Nephron progenitor cell (in vitro differentiated cells): ENCODE data around the gene SAA4.

ENCODE experiments used
- DNase-seq: peaks from one replicate; pipeline ENCODE4 v3.0.0; 2021
- H3K27ac Mint-ChIP-seq: 2 replicates; pipeline ENCODE4 v1.8.0; 2021; ENCODE audit warnings: mild to moderate bottlenecking, moderate library complexity, mixed read lengths
- H3K27me3 Mint-ChIP-seq: 2 replicates; pipeline ENCODE4 v1.8.0; 2021; ENCODE audit warnings: mild to moderate bottlenecking, low read depth, mixed read lengths; ENCODE audit not compliant: poor library complexity
- H3K36me3 Mint-ChIP-seq: 2 replicates; pipeline ENCODE4 v1.8.0; 2021; ENCODE audit warnings: low read depth, mixed read lengths
- H3K4me1 Mint-ChIP-seq: 2 replicates; pipeline ENCODE4 v1.8.0; 2021; ENCODE audit warnings: mixed read lengths
- H3K4me3 Mint-ChIP-seq: 2 replicates; pipeline ENCODE4 v1.8.0; 2021; ENCODE audit warnings: mild to moderate bottlenecking, moderate library complexity, mixed read lengths
- H3K9me3 Mint-ChIP-seq: 2 replicates; pipeline ENCODE4 v1.8.0; 2021; ENCODE audit warnings: mild to moderate bottlenecking, moderate library complexity, mixed read lengths
- CTCF ChIP-seq: fragments of 200-600 bp; sonication (generic); IDR thresholded peaks from 2 replicates; pipeline ENCODE4 v1.5.0; 2021; ENCODE audit warnings: antibody characterized with exemption

The SAA4 gene

GRCh38 chr11:18236664-18237356 is at the start of gene SAA4:
Gene SAA4, minus strand, starts transcription at chr11:18236802. Its CDS starts 876 bp downstream, at chr11:18235926.
- TF ChIP-seq CTCF: no peak
- Mint-ChIP-seq H3K27ac (no peak within 1 kb of the TSS), H3K4me3 (no peak within 1 kb of the TSS), H3K36me3 (no peaks in the 10 kb centered on the region), H3K4me1 (peaks cover 11% of the 10 kb centered on the region), H3K27me3 (peaks cover 46% of the 10 kb centered on the region), H3K9me3 (no peaks in the 10 kb centered on the region)
- no peak for DNase-seq

- no peak for DNase-seq
- TF ChIP-seq CTCF: no peak
- H3K4me3 Mint-ChIP-seq: no peak overlapping the region
- H3K36me3 Mint-ChIP-seq: peaks cover 40% of the 10 kb centered on the region
- no peak overlapping the region for H3K27ac Mint-ChIP-seq
- H3K9me3 Mint-ChIP-seq: no peaks in the 10 kb centered on the region
- no peaks in the 10 kb centered on the region for H3K27me3 Mint-ChIP-seq
- no peaks in the 10 kb centered on the region for H3K4me1 Mint-ChIP-seq
Observed at GRCh38 chr11:18285841-18286240, 49.2 kb upstream of the SAA4 start.

- H3K27me3 Mint-ChIP-seq: no peaks in the 10 kb centered on the region
- H3K4me3 Mint-ChIP-seq: no peak overlapping the region
- DNase-seq: no peak
- no peak overlapping the region for H3K27ac Mint-ChIP-seq
- no peaks in the 10 kb centered on the region for H3K4me1 Mint-ChIP-seq
- peaks cover 57% of the 10 kb centered on the region for H3K36me3 Mint-ChIP-seq
- no peaks in the 10 kb centered on the region for H3K9me3 Mint-ChIP-seq
- TF ChIP-seq CTCF: no peak
Observed at GRCh38 chr11:18282626-18283025, 46.0 kb upstream of the SAA4 start.

GRCh38 chr11:18280438-18281045 is 43.9 kb upstream of the SAA4 start:
- Mint-ChIP-seq H3K27ac (no peak overlapping the region), H3K27me3 (no peaks in the 10 kb centered on the region), H3K36me3 (peaks cover 60% of the 10 kb centered on the region)

GRCh38 chr11:18277565-18278271 is 41.1 kb upstream of the SAA4 start:
- H3K27me3 Mint-ChIP-seq: peaks cover 1% of the 10 kb centered on the region
- no peak overlapping the region for H3K27ac Mint-ChIP-seq
- peaks cover 55% of the 10 kb centered on the region for H3K36me3 Mint-ChIP-seq
- H3K4me3 Mint-ChIP-seq: no peak overlapping the region
- H3K4me1 Mint-ChIP-seq: no peaks in the 10 kb centered on the region
- H3K9me3 Mint-ChIP-seq: no peaks in the 10 kb centered on the region
- no peak for TF ChIP-seq CTCF
- DNase-seq: no peak

More at GRCh38 chr11:18280438-18281045, 43.9 kb upstream of the SAA4 start:
- no peak overlapping the region for H3K4me3 Mint-ChIP-seq
- TF ChIP-seq CTCF: no peak
- H3K9me3 Mint-ChIP-seq: no peaks in the 10 kb centered on the region
- no peak for DNase-seq
- no peaks in the 10 kb centered on the region for H3K4me1 Mint-ChIP-seq
